GM12878 (cell line): ENCODE results near the gene CARS2. TPM values are rescaled to one million over a fixed set of nuclear protein-coding genes. Genes with fewer than 3 reads are reported as not detected.

Source experiments
- ATAC-seq: fragments of 200-7000 bp; cut with Tn5 transposase; 3 replicates; pipeline ENCODE4 v1.9.1; 2020; ENCODE audit warnings: mild to moderate bottlenecking, moderate library complexity
- BruUV-seq: library from RNA; stranded (reverse); fragments of 400-500 nt; replicated peaks from 2 replicates; lab custom pipeline; 2021; lab: Mats Ljungman, UMichigan
- CTCF ChIA-PET: fragments of 300-600 bp; sonication (Branson Sonifier 250); formaldehyde crosslinking; extraction: SDS; loops from one replicate; lab custom pipeline; 2021; ENCODE audit warnings: inconsistent platforms; lab: Yijun Ruan, JAX
- POLR2A ChIA-PET: fragments of 350-600 bp; formaldehyde crosslinking; extraction: SDS; loops from one replicate; lab custom pipeline; 2021; ENCODE audit warnings: inconsistent platforms; lab: Charles Lee
- RAD21 ChIA-PET: fragments of 300-600 bp; sonication (Branson Sonifier 250); formaldehyde crosslinking; loops from one replicate; lab custom pipeline; 2023; ENCODE audit warnings: antibody characterized with exemption; ENCODE audit not compliant: unreplicated experiment; lab: Charles Lee
- SMC1A ChIA-PET: fragments of 300-600 bp; sonication (Branson Sonifier 250); formaldehyde crosslinking; loops from one replicate; lab custom pipeline; 2023; ENCODE audit not compliant: unreplicated experiment, uncharacterized antibody; lab: Charles Lee
- DNase-seq: peaks from one replicate; pipeline ENCODE4 v3.0.0-alpha.2; 2011; ENCODE audit warnings: low read depth, low spot score
- FAIRE-seq: peaks from 3 replicates; lab custom pipeline; 2011; peaks lifted over from hg19 to GRCh38; lab: Jason Lieb, UNC
- H2AFZ ChIP-seq: 2 replicates; pipeline ENCODE4 v1.6.0; 2011; ENCODE audit warnings: low read depth, low read length, control low read depth; ENCODE audit not compliant: control insufficient read depth
- H3K27ac ChIP-seq: 2 replicates; pipeline ENCODE4 v1.5.1; 2011; ENCODE audit warnings: control low read depth; ENCODE audit not compliant: control insufficient read depth, insufficient read depth
- H3K27me3 ChIP-seq, 2 experiments: replicated peaks in 1 of 2; 2 replicates each; pipeline versions ENCODE4 v1.6.0 to v1.6.1; 2011; ENCODE audit warnings: low read length in 1 of 2; ENCODE audit not compliant: control insufficient read depth in 2 of 2, insufficient read depth in 2 of 2
- H3K36me3 ChIP-seq, 2 experiments: 2 replicates each; pipeline ENCODE4 v1.5.1; 2011; ENCODE audit warnings: low read length in 1 of 2; ENCODE audit not compliant: control insufficient read depth in 2 of 2, insufficient read depth in 2 of 2
- H3K4me1 ChIP-seq: 2 replicates; pipeline ENCODE4 v1.6.1; 2011; ENCODE audit warnings: mild to moderate bottlenecking, low read length, moderate library complexity, mixed read lengths; ENCODE audit not compliant: control insufficient read depth, insufficient read depth
- H3K4me2 ChIP-seq: 2 replicates; pipeline ENCODE4 v1.6.0; 2011; ENCODE audit warnings: control low read depth; ENCODE audit not compliant: control insufficient read depth, insufficient read depth
- H3K4me3 ChIP-seq: fragments of 200-600 bp; sonication (generic); 2 replicates; pipeline ENCODE4 v1.5.1; 2016
- H3K79me2 ChIP-seq: 2 replicates; pipeline ENCODE4 v1.6.0; 2011; ENCODE audit warnings: low read length; ENCODE audit not compliant: control insufficient read depth, insufficient read depth
- H3K9ac ChIP-seq: 2 replicates; pipeline ENCODE4 v1.8.0; 2011; ENCODE audit warnings: low read length, control low read depth, mixed read lengths; ENCODE audit not compliant: control insufficient read depth, insufficient read depth
- H3K9me3 ChIP-seq: replicated peaks from 3 replicates; pipeline ENCODE4 v1.5.1; 2011; ENCODE audit warnings: mild to moderate bottlenecking, low read length; ENCODE audit not compliant: control insufficient read depth, insufficient read depth
- H4K20me1 ChIP-seq: 2 replicates; pipeline ENCODE4 v1.6.0; 2011; ENCODE audit not compliant: control insufficient read depth, insufficient read depth
- CBX5 ChIP-seq: sonication (generic); IDR thresholded peaks from 2 replicates; pipeline ENCODE4 v1.6.1; 2016; ENCODE audit warnings: low read depth, moderate library complexity, mild to moderate bottlenecking, inconsistent platforms
- CREB1 ChIP-seq: IDR thresholded peaks from 2 replicates; pipeline ENCODE4 v1.6.1; 2012; ENCODE audit warnings: low read depth, mild to moderate bottlenecking, inconsistent platforms
- NFYA ChIP-seq: IDR thresholded peaks from 2 replicates; pipeline ENCODE4 v1.6.1; 2011; ENCODE audit warnings: low read depth, mild to moderate bottlenecking, low read length, improper control_type of control experiment, borderline replicate concordance
- PML ChIP-seq: IDR thresholded peaks from 2 replicates; pipeline ENCODE4 v1.6.1; 2012; ENCODE audit warnings: low read length, inconsistent platforms
- POLR2A ChIP-seq: IDR thresholded peaks from 2 replicates; pipeline ENCODE4 v1.6.1; 2011; ENCODE audit warnings: low read depth, mild to moderate bottlenecking, low read length
- SUZ12 ChIP-seq: fragments of 200-600 bp; sonication (generic); IDR thresholded peaks from one replicate; pipeline ENCODE4 v1.6.1; 2018; ENCODE audit warnings: antibody characterized with exemption, mild to moderate bottlenecking; ENCODE audit not compliant: unreplicated experiment
- TCF12 ChIP-seq: IDR thresholded peaks from 2 replicates; pipeline ENCODE4 v1.6.1; 2011; ENCODE audit warnings: low read depth, mild to moderate bottlenecking, low read length
- ZNF622 ChIP-seq: fragments of 450-650 bp; IDR thresholded peaks from 2 replicates; pipeline ENCODE4 v1.6.1; 2017; ENCODE audit warnings: mild to moderate bottlenecking, inconsistent platforms
- WGBS: methylation state at CpG from one replicate; pipeline ENCODE4 v1.1.6; 2016; ENCODE audit warnings: low lambda C conversion rate; ENCODE audit not compliant: insufficient replicate concordance, insufficient coverage; ENCODE audit errors: missing lambda C conversion rate; 5-methylcytosine and 5-hydroxymethylcytosine counted together
- in situ Hi-C: fragments of 300-500 bp; cut with MboI; formaldehyde crosslinking; loops from 9 replicates; pipeline ENCODE4 v1.14.3; 2018; ENCODE audit warnings: mixed read lengths
- intact Hi-C: fragments of 100-400 bp; cut with micrococcal nuclease; formaldehyde crosslinking; loops from one replicate; pipeline ENCODE4 v1.14.2; 2022; ENCODE audit not compliant: unreplicated experiment
- polyA plus RNA-seq, 11 experiments: library from polyadenylated mRNA; depleted of rRNA in 4 of 11; unstranded in 6 of 11; stranded (reverse) in 5 of 11; fragments of >200 nt; fragmentation: Nextera tagmentation in 4 of 11; fragmentation: Illumina TruSeq in 1 of 11; extraction: Ambion mirVana in 4 of 11; extraction: Trizol in 1 of 11; gene quantifications; 1 replicate in 1 of 11; 2 replicates in 10 of 11; pipeline versions ENCODE4 v1.2.1 to v1.2.3, GENCODE V29; 2011 to 2016; ENCODE audit warnings: inconsistent platforms in 2 of 11, missing spikeins in 2 of 11, low read depth in 1 of 11
- total RNA-seq, 4 experiments: library from RNA; depleted of rRNA in 3 of 4; stranded (reverse); fragments of >200 nt in 3 of 4; fragmentation: Illumina TruSeq in 1 of 4; extraction: Trizol in 1 of 4; gene quantifications; 2 replicates each; pipeline versions ENCODE4 v1.2.1 to v1.2.3, GENCODE V29; 2013 to 2021
- TF ChIP-seq, protein P1 (sequence below), 3 experiments: IDR thresholded peaks in 2 of 3; conservative IDR thresholded peaks in 1 of 3; 2 replicates each; pipeline ENCODE4 v1.5.1; 2011; ENCODE audit warnings: low read depth in 3 of 3, low read length in 3 of 3, mild to moderate bottlenecking in 3 of 3, control low read depth in 2 of 3, moderate library complexity in 2 of 3, inconsistent platforms in 1 of 3, mixed read lengths in 1 of 3; ENCODE audit not compliant: control insufficient read depth in 2 of 3, insufficient read depth in 1 of 3; ENCODE audit errors: extremely low read depth in 1 of 3
- TF ChIP-seq, protein P2 (sequence below): fragments of 450-650 bp; IDR thresholded peaks from 2 replicates; pipeline ENCODE4 v1.6.1; 2014; ENCODE audit warnings: mild to moderate bottlenecking
- TF ChIP-seq, protein P3 (sequence below): IDR thresholded peaks from 2 replicates; pipeline ENCODE4 v1.6.1; 2011; ENCODE audit warnings: low read depth, low read length, improper control_type of control experiment, borderline replicate concordance

Gene CARS2
- total and polyA plus RNA-seq, 10 of the 15 experiments (the other 5 are each of a cell fraction or from before 2014, with no cell fraction given) = 4.2 to 101 (median 61.5) TPM

DNA sequence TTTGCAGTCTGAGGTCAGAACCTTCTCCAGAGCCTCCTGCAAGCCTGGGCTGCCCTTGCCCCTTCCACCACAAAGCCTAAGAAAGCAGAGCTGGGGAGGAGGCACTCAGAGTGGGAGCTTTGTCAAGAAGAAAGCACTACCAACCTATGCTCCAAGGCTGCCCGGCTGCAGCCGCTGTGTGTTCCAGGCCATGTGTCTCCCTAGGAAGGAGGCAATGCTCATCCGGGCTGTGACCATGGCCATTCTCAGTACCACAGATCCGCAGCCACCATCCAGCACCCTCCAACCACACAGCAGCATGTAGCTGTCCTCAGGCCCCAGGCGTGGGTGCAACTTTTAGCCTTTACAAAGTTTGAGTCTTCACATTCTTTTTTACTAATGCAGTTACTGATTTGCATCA lies 22.0 kb downstream of the CARS2 start:
- no peaks in the 10 kb centered on the region for H3K27me3 ChIP-seq
- TF ChIP-seq POLR2A (peak; percentile 17; the same call in 1 of the 2 replicates), TCF12 (no peak)
- TF ChIP-seq, all 136 proteins: peak for 1
- no TSS peak for BruUV-seq
- Histone ChIP-seq H3K9me3 (no peaks in the 10 kb centered on the region), H3K36me3 (peaks cover 12 to 23% of the 10 kb centered on the region in 2 experiments; a peak in 3 of 4 replicates), H4K20me1 (no peaks in the 10 kb centered on the region), H2AFZ (no peak overlapping the region), H3K4me3 (no peak overlapping the region), H3K4me2 (no peak overlapping the region), H3K4me1 (no peaks in the 10 kb centered on the region), H3K27ac (no peak overlapping the region), H3K79me2 (no peaks in the 10 kb centered on the region), H3K9ac (no peak overlapping the region)
- ATAC-seq (no peak), DNase-seq (no peak), FAIRE-seq (no peak)
- ChIA-PET SMC1A (interaction anchor here (0.9 to 2.1 kb wide), 3 partner anchors 14 to 134 kb away, joined by 3 to 9 read pairs (median 4); no protein-coding TSS in a partner anchor), RAD21 (interaction anchor here (0.6 to 1.4 kb wide), 3 partner anchors 31 to 215 kb away, joined by 3 to 4 read pairs (median 3); no protein-coding TSS in a partner anchor), POLR2A (interaction anchor here (0.7 kb wide), 1 partner anchor 31 kb away, joined by 3 read pairs; no protein-coding TSS in a partner anchor), CTCF (interaction anchor here (0.9 to 3.2 kb wide), 6 partner anchors 32 to 136 kb away, joined by 3 to 17 read pairs (median 4); no protein-coding TSS in a partner anchor)
- intact Hi-C loops (no loop called here), in situ Hi-C loops (no loop called here)
- 98% methylated on average over 5 of the region's 5 CpGs for WGBS

DNA sequence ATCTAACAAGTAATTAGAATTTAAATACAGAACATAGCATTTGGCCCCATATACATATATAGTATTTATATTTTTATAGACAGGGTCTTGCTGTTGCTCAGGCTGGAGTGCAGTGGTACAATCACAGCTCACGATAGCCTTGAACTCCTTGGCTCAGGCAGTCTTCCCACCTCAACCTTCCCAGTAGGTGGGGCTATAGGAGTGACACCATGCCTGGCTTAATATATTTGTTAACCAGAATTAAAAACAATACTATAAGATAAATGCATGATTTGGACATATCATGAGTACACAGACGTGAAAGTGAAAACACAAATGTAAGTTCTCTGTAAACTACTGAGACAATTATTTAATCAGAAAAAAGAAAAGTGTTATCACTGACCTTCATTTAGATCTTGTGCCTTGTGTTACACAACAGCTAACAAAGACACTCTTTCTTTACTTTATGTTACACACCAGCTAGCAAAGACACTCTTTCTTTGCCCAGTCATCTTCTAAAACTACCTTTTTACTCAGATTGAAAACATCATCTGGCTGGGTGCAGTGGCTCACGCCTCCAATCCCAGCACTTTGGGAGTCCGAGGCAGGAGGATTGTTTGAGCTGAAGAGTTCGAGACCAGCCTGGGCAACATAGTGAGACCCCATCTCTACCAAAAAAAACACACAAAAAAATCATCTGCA lies 22.6 kb downstream of the CARS2 start:
- DNase-seq = no peak
- WGBS = 86% methylated on average over 5 of the region's 5 CpGs
- no TSS peak for BruUV-seq
- ChIA-PET SMC1A (interaction anchor here (0.9 to 2.1 kb wide), 4 partner anchors 15 to 135 kb away, joined by 3 to 9 read pairs (median 4); no protein-coding TSS in a partner anchor), CTCF (interaction anchor here (0.9 to 3.2 kb wide), 7 partner anchors 31 to 137 kb away, joined by 3 to 17 read pairs (median 3); no protein-coding TSS in a partner anchor), POLR2A (interaction anchor here (0.7 to 0.9 kb wide), 2 partner anchors 28 to 32 kb away, joined by 3 read pairs; no protein-coding TSS in a partner anchor), RAD21 (interaction anchor here (0.6 to 1.4 kb wide), 4 partner anchors 32 to 215 kb away, joined by 3 to 4 read pairs (median 3); no protein-coding TSS in a partner anchor)
- H3K9ac ChIP-seq = no peak overlapping the region
- in situ Hi-C loops (no loop called here), intact Hi-C loops (no loop called here)
- no peaks in the 10 kb centered on the region for H3K27me3 ChIP-seq
- H3K4me3 ChIP-seq = no peak overlapping the region
- no peak overlapping the region for H3K4me2 ChIP-seq
- ATAC-seq = peak; percentile 48; the same call in 2 of the 3 replicates
- no peaks in the 10 kb centered on the region for H3K9me3 ChIP-seq
- H3K36me3 ChIP-seq = peaks cover 14 to 22% of the 10 kb centered on the region in 2 experiments; a peak in 3 of 4 replicates
- H3K27ac ChIP-seq = no peak overlapping the region
- H3K79me2 ChIP-seq = no peaks in the 10 kb centered on the region
- peak; percentile 18 for FAIRE-seq
- no peak overlapping the region for H2AFZ ChIP-seq
- no peaks in the 10 kb centered on the region for H3K4me1 ChIP-seq
- no peaks in the 10 kb centered on the region for H4K20me1 ChIP-seq
- no peak for TF ChIP-seq SUZ12
- TF ChIP-seq, protein P1, sequence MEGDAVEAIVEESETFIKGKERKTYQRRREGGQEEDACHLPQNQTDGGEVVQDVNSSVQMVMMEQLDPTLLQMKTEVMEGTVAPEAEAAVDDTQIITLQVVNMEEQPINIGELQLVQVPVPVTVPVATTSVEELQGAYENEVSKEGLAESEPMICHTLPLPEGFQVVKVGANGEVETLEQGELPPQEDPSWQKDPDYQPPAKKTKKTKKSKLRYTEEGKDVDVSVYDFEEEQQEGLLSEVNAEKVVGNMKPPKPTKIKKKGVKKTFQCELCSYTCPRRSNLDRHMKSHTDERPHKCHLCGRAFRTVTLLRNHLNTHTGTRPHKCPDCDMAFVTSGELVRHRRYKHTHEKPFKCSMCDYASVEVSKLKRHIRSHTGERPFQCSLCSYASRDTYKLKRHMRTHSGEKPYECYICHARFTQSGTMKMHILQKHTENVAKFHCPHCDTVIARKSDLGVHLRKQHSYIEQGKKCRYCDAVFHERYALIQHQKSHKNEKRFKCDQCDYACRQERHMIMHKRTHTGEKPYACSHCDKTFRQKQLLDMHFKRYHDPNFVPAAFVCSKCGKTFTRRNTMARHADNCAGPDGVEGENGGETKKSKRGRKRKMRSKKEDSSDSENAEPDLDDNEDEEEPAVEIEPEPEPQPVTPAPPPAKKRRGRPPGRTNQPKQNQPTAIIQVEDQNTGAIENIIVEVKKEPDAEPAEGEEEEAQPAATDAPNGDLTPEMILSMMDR (IDR thresholded peaks at IDR 0.05 in 2 of 3, conservative IDR thresholded peaks at IDR 0.05 in 1 of 3; ENCODE audit: control insufficient read depth in 2 of 3, extremely low read depth in 1 of 3, insufficient read depth in 1 of 3, low read depth in 3 of 3, low read length in 3 of 3) = peak; percentile 28 to 36 (median 30); a peak in 4 of 6 replicates
- TF ChIP-seq CBX5 = no peak
- TF ChIP-seq, protein P2, sequence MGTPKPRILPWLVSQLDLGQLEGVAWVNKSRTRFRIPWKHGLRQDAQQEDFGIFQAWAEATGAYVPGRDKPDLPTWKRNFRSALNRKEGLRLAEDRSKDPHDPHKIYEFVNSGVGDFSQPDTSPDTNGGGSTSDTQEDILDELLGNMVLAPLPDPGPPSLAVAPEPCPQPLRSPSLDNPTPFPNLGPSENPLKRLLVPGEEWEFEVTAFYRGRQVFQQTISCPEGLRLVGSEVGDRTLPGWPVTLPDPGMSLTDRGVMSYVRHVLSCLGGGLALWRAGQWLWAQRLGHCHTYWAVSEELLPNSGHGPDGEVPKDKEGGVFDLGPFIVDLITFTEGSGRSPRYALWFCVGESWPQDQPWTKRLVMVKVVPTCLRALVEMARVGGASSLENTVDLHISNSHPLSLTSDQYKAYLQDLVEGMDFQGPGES = no peak
- no peak for TF ChIP-seq CREB1
- TF ChIP-seq, protein P3, sequence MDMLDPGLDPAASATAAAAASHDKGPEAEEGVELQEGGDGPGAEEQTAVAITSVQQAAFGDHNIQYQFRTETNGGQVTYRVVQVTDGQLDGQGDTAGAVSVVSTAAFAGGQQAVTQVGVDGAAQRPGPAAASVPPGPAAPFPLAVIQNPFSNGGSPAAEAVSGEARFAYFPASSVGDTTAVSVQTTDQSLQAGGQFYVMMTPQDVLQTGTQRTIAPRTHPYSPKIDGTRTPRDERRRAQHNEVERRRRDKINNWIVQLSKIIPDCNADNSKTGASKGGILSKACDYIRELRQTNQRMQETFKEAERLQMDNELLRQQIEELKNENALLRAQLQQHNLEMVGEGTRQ = no peak
- no peak for TF ChIP-seq NFYA
- TF ChIP-seq PML = no peak
- TF ChIP-seq TCF12 = no peak
- no peak for TF ChIP-seq ZNF622
